ENCODE data around the gene NUSAP1. TPM values are rescaled to one million over a fixed set of nuclear protein-coding genes. Genes with fewer than 3 reads are reported as not detected.
A peak's percentile ranks its signal among the peaks of the same experiment; 100 is the strongest.

Gene NUSAP1
- total RNA-seq, 1 experiment from 2014 or later, result 205 TPM

GRCh38 chr15:41337631-41338522 is 5.2 kb downstream of the NUSAP1 start:
- Histone ChIP-seq H3K27me3 (replicated peaks; ENCODE audit: insufficient read depth, low read depth, low read length, poor library complexity) (no peaks in the 10 kb centered on the region), H3K4me3 (ENCODE audit: low read depth, low read length, poor library complexity, severe bottlenecking) (no peak overlapping the region), H3K4me1 (ENCODE audit: insufficient read depth, low read length, poor library complexity, severe bottlenecking) (peaks cover 7% of the 10 kb centered on the region), H3K36me3 (ENCODE audit: insufficient read depth, low read length, poor library complexity, severe bottlenecking) (peaks cover 53% of the 10 kb centered on the region), H3K27ac (ENCODE audit: low read depth, low read length, poor library complexity, severe bottlenecking) (peak overlapping the region; percentile 33), H3K9me3 (ENCODE audit: low read depth, low read length, poor library complexity, severe bottlenecking) (no peaks in the 10 kb centered on the region)
- CTCF ChIA-PET, result no interaction called here
- no TSS peak for BruUV-seq (replicated peaks)
- POLR2A ChIA-PET (ENCODE audit: low non-redundant PET), result no interaction called here
- intact Hi-C loops (cut with micrococcal nuclease; ENCODE audit: unreplicated experiment), result no loop called here
- TF ChIP-seq EZH2 (IDR thresholded peaks at IDR 0.05; ENCODE audit: borderline replicate concordance, low read depth, low read length, poor library complexity, severe bottlenecking) (no peak), CTCF (conservative IDR thresholded peaks at IDR 0.05; ENCODE audit: low read depth, low read length) (no peak)
- DNase-seq (ENCODE audit: low spot score), result no peak

- no peaks in the 10 kb centered on the region for H3K9me3 ChIP-seq (ENCODE audit: low read depth, low read length, poor library complexity, severe bottlenecking)
- TF ChIP-seq EZH2 (IDR thresholded peaks at IDR 0.05; ENCODE audit: borderline replicate concordance, low read depth, low read length, poor library complexity, severe bottlenecking), result no peak
- TF ChIP-seq CTCF (conservative IDR thresholded peaks at IDR 0.05; ENCODE audit: low read depth, low read length), result no peak
- ChIA-PET POLR2A (ENCODE audit: low non-redundant PET) (no interaction called here), CTCF (no interaction called here)
- intact Hi-C loops (cut with micrococcal nuclease; ENCODE audit: unreplicated experiment), result no loop called here
- H3K27ac ChIP-seq (ENCODE audit: low read depth, low read length, poor library complexity, severe bottlenecking), result no peak overlapping the region
- peaks cover 76% of the 10 kb centered on the region for H3K36me3 ChIP-seq (ENCODE audit: insufficient read depth, low read length, poor library complexity, severe bottlenecking)
- H3K27me3 ChIP-seq (replicated peaks; ENCODE audit: insufficient read depth, low read depth, low read length, poor library complexity), result no peaks in the 10 kb centered on the region
- peaks cover 7% of the 10 kb centered on the region for H3K4me1 ChIP-seq (ENCODE audit: insufficient read depth, low read length, poor library complexity, severe bottlenecking)
- BruUV-seq (replicated peaks), result no TSS peak
- no peak overlapping the region for H3K4me3 ChIP-seq (ENCODE audit: low read depth, low read length, poor library complexity, severe bottlenecking)
- DNase-seq (ENCODE audit: low spot score), result no peak
Observed at GRCh38 chr15:41340189-41340695, 7.6 kb downstream of the NUSAP1 start.

GRCh38 chr15:41341519-41341918 is 8.8 kb downstream of the NUSAP1 start:
- ChIA-PET CTCF (no interaction called here), POLR2A (ENCODE audit: low non-redundant PET) (no interaction called here)
- no peak for DNase-seq (ENCODE audit: low spot score)

More at GRCh38 chr15:41341519-41341918, 8.8 kb downstream of the NUSAP1 start:
- no TSS peak for BruUV-seq (replicated peaks)
- Histone ChIP-seq H3K27ac (ENCODE audit: low read depth, low read length, poor library complexity, severe bottlenecking) (no peak overlapping the region), H3K27me3 (replicated peaks; ENCODE audit: insufficient read depth, low read depth, low read length, poor library complexity) (no peaks in the 10 kb centered on the region), H3K9me3 (ENCODE audit: low read depth, low read length, poor library complexity, severe bottlenecking) (no peaks in the 10 kb centered on the region), H3K4me3 (ENCODE audit: low read depth, low read length, poor library complexity, severe bottlenecking) (no peak overlapping the region), H3K36me3 (ENCODE audit: insufficient read depth, low read length, poor library complexity, severe bottlenecking) (peaks cover 86% of the 10 kb centered on the region), H3K4me1 (ENCODE audit: insufficient read depth, low read length, poor library complexity, severe bottlenecking) (peaks cover 7% of the 10 kb centered on the region)
- TF ChIP-seq EZH2 (IDR thresholded peaks at IDR 0.05; ENCODE audit: borderline replicate concordance, low read depth, low read length, poor library complexity, severe bottlenecking), result no peak
- no peak for TF ChIP-seq CTCF (conservative IDR thresholded peaks at IDR 0.05; ENCODE audit: low read depth, low read length)
- intact Hi-C loops (cut with micrococcal nuclease; ENCODE audit: unreplicated experiment), result no loop called here
